Measurements from ENCODE around the gene ZNF581. TPM values are rescaled to one million over a fixed set of nuclear protein-coding genes. Genes with fewer than 3 reads are reported as not detected.

ZNF581 gene
- total RNA-seq, 4 donors from 2014 or later = 11.1 to 23.9 (median 15.8) TPM

DNA sequence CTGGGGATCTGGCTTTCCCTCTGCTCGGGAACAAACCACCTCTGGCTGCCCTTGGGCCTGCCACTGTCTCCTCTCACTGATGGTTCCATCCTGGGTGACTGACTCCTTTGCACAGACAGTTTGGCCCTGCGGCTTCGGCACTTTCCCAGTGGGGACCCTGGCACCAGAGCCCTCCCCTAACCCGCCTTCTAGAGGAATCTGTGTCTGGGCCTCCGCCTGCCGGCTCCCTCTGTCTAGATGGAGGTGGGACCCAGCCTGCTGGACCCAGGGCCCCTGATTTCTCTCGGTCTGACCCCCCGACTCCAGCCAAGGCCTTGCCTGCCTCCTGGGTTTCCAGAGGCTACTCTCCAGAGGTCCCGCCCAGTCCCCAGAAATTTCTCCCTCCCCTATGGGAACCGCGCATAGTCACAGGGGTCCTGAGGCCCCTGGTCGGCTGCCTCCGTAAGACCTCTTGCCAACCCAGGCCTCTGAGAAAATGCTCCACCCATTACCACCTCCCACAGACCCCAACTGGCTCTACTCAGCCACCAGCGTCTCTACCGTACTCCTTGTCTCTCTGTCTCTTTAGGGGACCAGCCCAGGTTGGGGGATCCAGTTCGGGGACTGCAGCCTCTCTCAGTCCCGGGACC is 7.3 kb downstream of the ZNF581 start:
- no peak for DNase-seq
- 88 to 95% methylated on average over 12 to 16 of the region's 17 CpGs for WGBS, 2 donors
- no peak overlapping the region for H3K4me3 ChIP-seq (replicated peaks in 1 of 3)
- peaks cover 0 to under 1% of the 10 kb centered on the region in 2 donors for H3K36me3 ChIP-seq
- no peak for TF ChIP-seq POLR2A (IDR thresholded peaks at IDR 0.05)
- TF ChIP-seq, protein P1, sequence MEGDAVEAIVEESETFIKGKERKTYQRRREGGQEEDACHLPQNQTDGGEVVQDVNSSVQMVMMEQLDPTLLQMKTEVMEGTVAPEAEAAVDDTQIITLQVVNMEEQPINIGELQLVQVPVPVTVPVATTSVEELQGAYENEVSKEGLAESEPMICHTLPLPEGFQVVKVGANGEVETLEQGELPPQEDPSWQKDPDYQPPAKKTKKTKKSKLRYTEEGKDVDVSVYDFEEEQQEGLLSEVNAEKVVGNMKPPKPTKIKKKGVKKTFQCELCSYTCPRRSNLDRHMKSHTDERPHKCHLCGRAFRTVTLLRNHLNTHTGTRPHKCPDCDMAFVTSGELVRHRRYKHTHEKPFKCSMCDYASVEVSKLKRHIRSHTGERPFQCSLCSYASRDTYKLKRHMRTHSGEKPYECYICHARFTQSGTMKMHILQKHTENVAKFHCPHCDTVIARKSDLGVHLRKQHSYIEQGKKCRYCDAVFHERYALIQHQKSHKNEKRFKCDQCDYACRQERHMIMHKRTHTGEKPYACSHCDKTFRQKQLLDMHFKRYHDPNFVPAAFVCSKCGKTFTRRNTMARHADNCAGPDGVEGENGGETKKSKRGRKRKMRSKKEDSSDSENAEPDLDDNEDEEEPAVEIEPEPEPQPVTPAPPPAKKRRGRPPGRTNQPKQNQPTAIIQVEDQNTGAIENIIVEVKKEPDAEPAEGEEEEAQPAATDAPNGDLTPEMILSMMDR (IDR thresholded peaks at IDR 0.05) = no peak
- peaks cover 24 to 25% of the 10 kb centered on the region in 2 donors for H3K4me1 ChIP-seq
- H3K9me3 ChIP-seq = no peaks in the 10 kb centered on the region
- no peaks in the 10 kb centered on the region for H3K27me3 ChIP-seq
- intact Hi-C loops (cut with DNase I) = loop anchor here (10.0 kb wide), 1 partner anchor 266 kb away; the partner anchor contains the start of genes RPL28 and TMEM238
- no peak overlapping the region for H3K27ac ChIP-seq

DNA sequence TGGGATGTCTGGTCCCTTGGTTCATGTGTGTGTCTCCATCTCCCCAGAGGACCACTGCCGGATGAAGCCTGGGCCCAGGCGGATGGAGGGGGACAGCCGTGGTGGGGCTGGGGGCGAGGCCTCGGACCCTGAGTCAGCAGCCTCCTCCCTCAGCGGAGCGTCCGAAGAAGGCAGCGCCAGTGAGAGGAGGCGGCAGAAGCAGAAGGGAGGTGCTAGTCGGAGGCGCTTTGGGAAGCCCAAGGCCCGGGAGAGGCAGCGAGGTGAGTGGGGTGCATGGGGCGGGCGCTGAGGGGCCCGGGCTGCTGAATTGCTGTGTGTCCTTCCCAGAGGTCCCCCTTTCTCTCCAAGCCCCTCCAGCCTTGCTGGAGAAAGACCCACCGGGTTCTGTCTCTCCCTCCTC is 7.8 kb downstream of the ZNF581 start:
- Histone ChIP-seq H3K4me3 (replicated peaks in 1 of 3) (no peak overlapping the region), H3K27me3 (no peaks in the 10 kb centered on the region), H3K4me1 (peaks cover 29 to 30% of the 10 kb centered on the region in 2 donors), H3K27ac (no peak overlapping the region), H3K9me3 (no peaks in the 10 kb centered on the region), H3K36me3 (no peaks in the 10 kb centered on the region)
- no peak for TF ChIP-seq POLR2A (IDR thresholded peaks at IDR 0.05)
- TF ChIP-seq, protein P1 (IDR thresholded peaks at IDR 0.05) = no peak
- intact Hi-C loops (cut with DNase I) = loop anchor here (10.0 kb wide), 1 partner anchor 266 kb away; the partner anchor contains the start of genes RPL28 and TMEM238
- 87 to 92% methylated on average over 18 of the region's 18 CpGs for WGBS, 2 donors
- no peak for DNase-seq

DNA sequence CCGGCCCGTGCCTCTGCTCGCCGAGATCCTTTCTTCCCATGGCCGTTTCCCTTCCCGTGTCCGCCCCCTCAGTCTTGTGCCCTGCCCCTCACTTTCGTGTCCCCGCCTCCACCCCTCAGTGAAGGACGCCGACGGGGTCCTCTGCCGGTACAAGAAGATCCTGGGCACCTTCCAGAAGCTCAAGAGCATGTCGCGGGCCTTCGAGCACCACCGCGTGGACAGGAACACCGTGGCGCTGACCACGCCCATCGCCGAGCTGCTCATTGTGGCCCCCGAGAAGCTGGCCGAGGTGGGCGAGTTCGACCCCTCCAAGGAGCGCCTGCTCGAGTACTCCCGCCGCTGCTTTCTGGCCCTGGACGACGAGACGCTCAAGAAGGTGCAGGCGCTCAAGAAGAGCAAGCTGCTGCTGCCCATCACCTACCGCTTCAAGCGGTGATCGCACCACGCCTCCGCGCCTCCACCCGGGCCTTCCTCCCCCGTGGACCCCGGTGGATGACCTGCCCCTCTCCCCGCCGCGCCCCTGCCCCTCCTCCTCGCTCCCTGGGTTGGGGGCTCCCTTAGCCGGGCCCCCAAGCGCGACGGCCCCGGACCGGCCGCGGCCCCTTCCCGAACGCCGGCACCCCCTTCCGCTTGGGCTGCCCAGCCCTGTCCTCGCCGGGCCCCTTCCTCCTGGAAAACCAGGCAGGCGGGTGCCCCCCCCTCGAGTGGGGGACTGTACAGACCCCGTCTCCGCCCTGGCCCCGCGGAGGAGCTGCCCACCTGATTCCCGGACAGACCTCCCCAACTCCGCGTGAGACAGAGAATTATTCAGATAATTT is 9.1 kb downstream of the ZNF581 start:
- H3K36me3 ChIP-seq = no peaks in the 10 kb centered on the region
- intact Hi-C loops (cut with DNase I) = loop anchor here (10.0 kb wide), 1 partner anchor 268 kb away; the partner anchor contains the start of genes RPL28 and TMEM238
- TF ChIP-seq, protein P1 (IDR thresholded peaks at IDR 0.05) = no peak
- TF ChIP-seq POLR2A (IDR thresholded peaks at IDR 0.05) = no peak
- H3K27ac ChIP-seq = no peak overlapping the region
- 73 to 76% methylated on average over 55 to 62 of the region's 71 CpGs for WGBS, 2 donors
- no peaks in the 10 kb centered on the region for H3K27me3 ChIP-seq
- no peak overlapping the region for H3K4me3 ChIP-seq (replicated peaks in 1 of 3)
- no peaks in the 10 kb centered on the region for H3K9me3 ChIP-seq
- H3K4me1 ChIP-seq = peaks cover 34 to 36% of the 10 kb centered on the region in 2 donors
- peak in 1 of 2 donors; percentile 38 for DNase-seq

DNA sequence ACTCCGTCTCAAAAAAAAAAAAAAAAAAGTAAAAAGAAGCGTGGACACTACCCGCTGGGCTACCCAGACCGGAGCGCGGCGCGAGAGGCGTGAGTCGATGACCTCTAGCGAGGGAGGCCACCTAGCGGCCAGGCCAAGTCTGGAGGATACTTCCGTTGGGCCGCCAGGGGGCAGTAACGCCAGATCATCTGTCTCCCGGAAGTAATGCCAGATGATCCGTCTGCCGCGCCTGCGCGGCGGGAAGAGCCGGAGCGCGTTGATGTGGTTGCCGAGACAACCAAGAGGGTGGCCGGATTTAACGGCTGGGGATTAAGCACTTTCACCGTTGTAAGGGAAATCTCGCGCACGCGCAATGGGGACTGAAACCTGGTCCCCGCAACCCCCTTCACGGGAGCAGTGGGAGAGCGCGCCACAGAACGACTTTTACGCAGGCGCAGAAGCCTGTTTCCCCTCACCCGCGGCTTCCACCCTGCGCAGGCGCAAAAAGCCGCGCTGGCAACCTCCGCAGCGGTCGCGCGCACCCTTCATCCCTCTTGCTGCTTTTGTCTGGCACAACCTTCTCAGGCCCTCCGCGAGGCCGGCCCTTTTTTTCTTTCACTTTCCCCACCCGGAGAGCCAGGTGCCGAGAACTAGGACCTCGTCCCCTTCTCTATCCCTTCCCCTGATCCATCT is 10.3 kb downstream of the ZNF581 start:
- H3K9me3 ChIP-seq = no peaks in the 10 kb centered on the region
- intact Hi-C loops (cut with DNase I) = loop anchor here (10.0 kb wide), 1 partner anchor 269 kb away; the partner anchor contains the start of genes RPL28 and TMEM238
- WGBS, 2 donors = 0% methylated on average over 30 to 57 of the region's 57 CpGs

More for the DNA sequence above, 10.3 kb downstream of the ZNF581 start:
- DNase-seq = peak; percentile 98 to 99
- TF ChIP-seq, protein P1 (IDR thresholded peaks at IDR 0.05) = peak; percentile 96 to 100 (median 100)
- peak; percentile 78 to 88 for TF ChIP-seq POLR2A (IDR thresholded peaks at IDR 0.05)
- H3K4me3 ChIP-seq (replicated peaks in 1 of 3) = peak overlapping the region in 2 of 3 donors; percentile 27 to 76
- H3K27ac ChIP-seq = peak overlapping the region; percentile 94 to 99 (median 96)
- H3K27me3 ChIP-seq = no peaks in the 10 kb centered on the region
- peaks cover 42 to 43% of the 10 kb centered on the region in 2 donors for H3K4me1 ChIP-seq
- H3K36me3 ChIP-seq = no peaks in the 10 kb centered on the region

Data from thyroid gland (tissue), 4 donors.